Stimulated activated CD4-positive, alpha-beta T cell treated with anti-CD3 and anti-CD28 coated beads, TNF-alpha, amount 100 ng/mL, for 48 hours (primary cell): ENCODE results near the gene PAIP2.
"Not testable (repeated sequence)": the region's sequence is repeated elsewhere in the genome, so short reads cannot be mapped to it uniquely, and the experiment has no call there.

ENCODE experiments used
- DNase-seq, 3 donors: peaks; one replicate each; pipeline ENCODE4 v3.0.0-alpha.2; 2020; ENCODE audit warnings: low read depth in 3 of 3

PAIP2 gene

GRCh38 chr5:139315056-139315615 lies 26.5 kb upstream of the PAIP2 start:
- DNase-seq = no peak

GRCh38 chr5:139335811-139336210 lies 5.8 kb upstream of the PAIP2 start:
- no peak for DNase-seq

GRCh38 chr5:139340051-139340450 lies 1.6 kb upstream of the PAIP2 start:
- no peak for DNase-seq

- DNase-seq = no peak
Observed at GRCh38 chr5:139341187-139341688, 416 bp upstream of the PAIP2 start.

- DNase-seq = no peak
Observed at GRCh38 chr5:139342423-139342723, 719 bp downstream of the PAIP2 start.

- DNase-seq = no peak
Observed at GRCh38 chr5:139343476-139343875, 1.8 kb downstream of the PAIP2 start.

- no peak for DNase-seq
Observed at GRCh38 chr5:139344177-139344576, 2.5 kb downstream of the PAIP2 start.

- DNase-seq = not testable (repeated sequence)
Observed at GRCh38 chr5:139345442-139345841, 3.8 kb downstream of the PAIP2 start.

GRCh38 chr5:139347863-139348262 lies 6.2 kb downstream of the PAIP2 start:
- DNase-seq = not testable (repeated sequence)

GRCh38 chr5:139354186-139354585 lies 12.5 kb downstream of the PAIP2 start:
- DNase-seq = no peak

GRCh38 chr5:139355900-139356299 lies 14.2 kb downstream of the PAIP2 start:
- not testable (repeated sequence) for DNase-seq

- DNase-seq = no peak
Observed at GRCh38 chr5:139358064-139358463, 16.4 kb downstream of the PAIP2 start.

GRCh38 chr5:139360384-139360783 lies 18.7 kb downstream of the PAIP2 start:
- no peak for DNase-seq

- no peak for DNase-seq
Observed at GRCh38 chr5:139361835-139362429, 20.3 kb downstream of the PAIP2 start.

GRCh38 chr5:139363937-139364336 lies 22.3 kb downstream of the PAIP2 start:
- DNase-seq = no peak

GRCh38 chr5:139364466-139364865 lies 22.8 kb downstream of the PAIP2 start:
- DNase-seq = no peak

GRCh38 chr5:139368613-139369012 lies 27.0 kb downstream of the PAIP2 start:
- no peak for DNase-seq

- DNase-seq = no peak
Observed at GRCh38 chr5:139369181-139369580, 27.5 kb downstream of the PAIP2 start.

GRCh38 chr5:139371482-139372435 lies 30.1 kb downstream of the PAIP2 start:
- DNase-seq = no peak

GRCh38 chr5:139374909-139375308 lies 33.3 kb downstream of the PAIP2 start:
- DNase-seq = no peak

- DNase-seq = no peak
Observed at GRCh38 chr5:139376364-139376763, 34.7 kb downstream of the PAIP2 start.

- no peak for DNase-seq
Observed at GRCh38 chr5:139377226-139377625, 35.6 kb downstream of the PAIP2 start.
